ENCODE data around the gene ZBTB7A.

The ZBTB7A gene

DNA sequence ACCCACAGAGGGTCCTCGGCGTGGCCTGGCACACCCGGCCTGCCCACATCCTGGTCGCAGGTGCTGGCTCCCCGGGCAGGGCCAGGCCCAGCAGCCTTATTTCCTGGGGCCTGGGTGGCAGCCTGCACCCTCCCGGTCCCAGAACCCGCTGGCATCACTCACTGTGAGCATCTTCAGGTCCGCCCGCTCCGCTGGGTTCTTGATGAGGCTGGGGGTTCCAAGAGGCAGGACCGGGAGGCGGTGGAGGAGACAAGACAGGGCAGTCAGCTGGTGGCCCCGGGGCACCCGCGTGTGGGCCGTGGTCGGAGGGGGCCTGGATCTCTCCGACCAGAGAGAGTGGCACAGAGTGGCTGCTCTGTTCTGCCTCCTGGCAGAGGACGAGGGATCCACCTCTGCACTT, 27.6 kb upstream of the ZBTB7A start:
- no peak for DNase-seq (ENCODE audit: low read depth in 2 of 2)

DNA sequence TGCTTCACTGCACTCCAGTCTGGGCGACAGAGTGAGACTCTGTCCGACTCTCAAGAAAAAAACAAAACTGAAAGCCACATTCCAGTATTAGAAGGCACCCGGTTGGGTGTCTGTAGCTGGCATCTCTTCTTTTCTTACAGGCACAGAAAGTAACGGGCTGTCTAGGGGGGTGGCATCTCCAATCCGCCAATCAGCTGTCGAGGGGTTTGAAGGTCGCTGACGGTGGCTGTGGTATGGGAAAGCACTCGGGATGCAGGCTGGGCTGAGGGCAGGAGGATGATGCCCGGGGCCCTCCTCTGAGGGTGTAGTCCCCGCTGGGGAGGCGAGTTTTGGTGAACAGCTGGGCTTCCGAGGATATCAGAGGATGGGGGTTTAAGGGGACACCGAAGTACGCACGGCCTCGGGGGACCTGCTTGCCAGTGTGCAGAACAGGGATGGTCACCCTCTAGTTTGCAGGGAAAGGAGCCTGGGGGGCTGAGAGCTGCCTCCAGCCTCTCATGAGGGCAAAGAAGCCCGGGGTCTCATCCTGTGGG, 27.0 kb upstream of the ZBTB7A start:
- DNase-seq (ENCODE audit: low read depth in 2 of 2): no peak

DNA sequence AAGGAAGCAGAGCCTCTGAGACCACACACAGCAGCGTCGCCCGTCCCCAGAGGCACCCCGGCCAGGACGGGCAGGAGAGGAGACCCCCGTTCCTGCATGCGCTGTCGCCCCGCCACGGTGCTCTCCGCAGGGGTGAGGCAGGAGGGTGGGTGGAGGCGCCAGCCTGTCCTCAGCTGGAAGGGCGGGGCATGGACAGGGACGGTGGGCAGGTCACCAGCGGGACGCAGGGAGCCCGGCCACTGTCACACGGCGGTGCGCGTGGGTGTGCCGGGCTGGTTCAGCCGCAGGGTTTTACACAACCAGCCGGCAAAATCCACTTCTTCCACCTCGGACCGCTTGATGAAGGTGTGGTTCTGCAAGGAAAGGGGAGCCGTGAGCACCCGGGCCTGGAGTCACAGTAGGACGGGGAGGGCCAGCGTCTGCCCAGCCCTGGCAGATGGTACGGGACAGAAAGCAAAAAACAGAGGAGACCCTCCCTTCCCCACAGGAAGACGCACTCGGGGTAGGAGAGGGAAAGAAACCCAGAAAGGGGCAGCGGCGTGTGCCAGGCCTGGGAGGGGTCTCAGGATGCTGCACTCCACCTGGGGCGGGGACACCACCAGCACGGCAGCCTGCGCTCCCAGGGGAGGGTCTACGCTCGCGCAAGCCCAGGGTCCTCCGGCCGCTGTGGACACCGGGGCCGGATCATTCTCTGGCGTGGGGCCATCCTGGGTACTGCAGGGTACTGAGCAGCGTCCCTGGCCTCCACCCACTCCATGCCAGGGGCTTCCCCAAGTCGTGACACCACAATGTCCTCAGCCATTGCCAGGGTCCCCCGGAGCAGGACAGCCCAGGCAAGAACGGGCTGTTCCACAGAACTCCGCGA, 23.9 kb upstream of the ZBTB7A start:
- DNase-seq (ENCODE audit: low read depth in 2 of 2): no peak

DNA sequence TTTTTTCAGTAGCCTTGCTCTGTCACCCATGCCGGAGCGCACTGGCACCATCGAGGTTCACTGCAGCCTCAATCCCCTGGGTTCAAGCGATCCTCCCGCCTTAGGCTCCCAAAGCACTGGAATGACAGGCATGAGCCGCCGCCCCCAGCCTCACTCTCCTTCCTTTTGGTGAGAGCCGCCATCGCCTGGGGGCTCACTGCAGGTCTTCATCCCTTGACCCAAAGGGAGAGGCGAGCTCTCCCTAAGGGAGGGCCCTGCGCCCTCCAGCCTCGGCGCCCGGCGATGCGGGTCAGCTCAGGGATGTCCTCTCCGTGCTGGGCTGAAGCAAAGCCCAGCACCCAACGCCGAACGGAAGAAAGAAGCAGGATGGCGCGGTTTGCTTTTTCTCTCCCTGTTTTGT, 23.2 kb upstream of the ZBTB7A start:
- no peak for DNase-seq (ENCODE audit: low read depth in 2 of 2)

DNA sequence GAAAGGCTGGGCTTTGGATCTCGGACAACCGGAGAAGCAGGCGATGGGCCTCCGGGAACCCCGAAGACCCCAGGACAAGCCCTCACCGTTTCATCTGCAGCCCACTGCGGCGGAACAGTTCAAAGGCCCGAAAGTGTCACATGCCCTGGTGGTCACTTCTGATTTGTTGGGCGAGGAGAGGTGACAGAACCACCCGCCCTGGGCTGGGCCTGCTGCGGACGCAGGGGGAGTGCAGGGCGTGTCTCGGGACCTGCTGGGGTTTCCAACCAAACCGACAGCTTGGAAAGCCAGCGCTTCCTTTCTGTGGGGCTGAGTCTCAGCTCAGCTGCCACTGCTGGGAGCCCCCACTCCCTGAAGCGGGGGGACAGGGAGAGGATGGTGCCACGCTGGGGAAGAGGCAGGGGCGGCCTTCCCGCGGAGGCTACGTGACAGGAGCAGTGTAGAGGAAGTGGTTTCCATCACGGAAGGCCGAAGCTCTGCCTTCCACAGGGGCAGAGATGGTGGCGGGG, 22.8 kb upstream of the ZBTB7A start:
- DNase-seq (ENCODE audit: low read depth in 2 of 2): peak in 1 of 2 experiments; percentile 36

DNA sequence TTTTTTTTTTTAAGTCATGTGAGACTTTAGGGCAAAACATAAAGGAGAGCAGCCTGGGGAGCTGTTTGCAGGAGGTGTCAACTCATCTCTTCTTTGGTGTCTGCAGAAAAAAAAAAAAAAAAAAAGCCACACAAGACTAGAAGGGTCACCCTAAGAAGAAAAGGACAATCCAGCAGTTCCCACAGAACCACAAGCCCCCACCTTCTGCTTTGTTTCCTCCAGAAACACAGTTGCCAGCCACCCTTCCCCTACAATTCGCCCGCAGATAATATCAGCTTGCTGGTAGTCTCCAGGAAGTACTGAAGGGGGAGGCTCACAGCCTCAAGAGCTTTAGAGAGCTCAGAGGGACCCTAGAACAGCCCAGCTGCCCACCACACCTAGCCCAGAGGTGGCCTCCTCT, 22.3 kb upstream of the ZBTB7A start:
- DNase-seq (ENCODE audit: low read depth in 2 of 2): no peak

DNA sequence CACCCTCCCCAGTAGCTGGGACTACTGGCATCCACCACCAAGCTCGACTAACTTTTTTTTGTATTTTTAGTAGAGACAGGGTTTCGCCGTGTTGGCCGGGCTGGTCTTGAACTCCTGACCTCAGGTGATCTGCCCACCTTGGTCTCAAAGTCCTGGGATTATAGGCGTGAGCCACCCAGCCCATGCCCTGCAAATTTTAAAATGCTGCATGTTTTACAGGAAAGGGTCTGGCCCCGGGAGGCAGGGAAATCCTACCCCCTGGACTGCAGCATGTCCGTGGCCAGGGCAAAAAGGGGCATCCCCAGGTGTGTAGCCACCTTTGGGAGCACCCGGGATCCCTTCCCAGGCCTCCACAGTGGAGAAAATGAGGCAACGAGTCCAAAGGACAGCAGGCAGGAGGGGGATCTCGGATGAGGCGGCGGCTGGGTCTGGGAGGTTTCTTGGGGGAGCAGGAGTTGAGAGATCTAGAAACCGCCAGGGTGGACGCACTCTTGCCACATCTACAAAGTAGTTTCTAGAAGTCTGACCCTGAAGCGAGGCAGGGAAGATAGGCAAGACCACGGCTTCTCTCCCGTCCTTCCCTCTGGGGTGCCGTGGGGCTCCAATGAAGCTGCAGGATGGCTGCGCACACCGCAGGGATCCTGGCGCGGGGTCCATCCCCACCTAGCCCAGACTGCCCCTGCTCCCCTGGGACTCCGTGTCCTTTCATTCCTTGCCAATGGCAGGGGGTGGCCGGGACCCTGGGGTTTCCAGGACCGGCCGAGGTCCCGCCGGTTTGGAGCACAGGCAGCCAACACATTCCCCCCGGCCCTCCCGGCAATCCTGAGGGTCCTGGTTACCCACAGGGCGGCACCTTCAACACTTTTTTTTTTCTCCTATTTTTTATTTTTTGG, 21.3 kb upstream of the ZBTB7A start:
- no peak for DNase-seq (ENCODE audit: low read depth in 2 of 2)

DNA sequence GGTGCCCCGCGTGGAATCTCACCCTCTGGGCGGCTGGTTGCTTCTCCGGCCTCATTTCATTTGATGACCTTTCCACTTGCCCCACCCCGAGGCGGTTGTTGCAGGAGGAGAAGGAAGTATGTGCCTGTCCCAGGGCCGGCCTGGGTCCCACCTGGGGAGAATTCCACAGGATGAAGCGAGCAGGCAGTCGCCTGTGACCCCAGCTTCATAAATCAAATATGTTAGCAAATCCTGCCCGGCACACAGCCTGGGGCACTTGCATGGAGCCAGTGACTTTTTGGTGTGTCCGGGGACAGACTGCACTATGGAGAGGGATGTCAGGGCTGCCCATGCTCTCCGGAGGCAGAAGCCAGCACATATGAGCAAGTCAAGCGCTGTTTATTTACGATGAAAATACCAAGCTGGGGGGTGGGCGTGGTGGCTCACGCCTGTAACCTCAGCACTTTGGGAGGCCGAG, 19.7 kb upstream of the ZBTB7A start:
- DNase-seq (ENCODE audit: low read depth in 2 of 2): no peak

DNA sequence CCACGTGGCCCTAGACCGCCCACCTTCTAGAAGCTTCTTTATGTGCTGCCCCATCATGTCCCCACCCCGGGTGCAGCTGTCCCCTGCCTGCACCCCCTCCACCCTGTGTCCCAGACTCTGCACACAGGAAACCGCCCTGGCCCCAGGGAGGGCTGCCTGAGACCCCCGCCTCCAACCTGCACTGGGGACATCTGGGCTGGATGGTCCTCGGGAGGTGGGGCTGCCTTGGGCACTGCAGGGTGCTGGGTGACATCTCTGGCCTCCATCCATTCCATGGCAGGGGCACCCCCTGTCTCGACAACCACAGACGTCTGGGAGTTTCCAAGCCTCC, 17.8 kb upstream of the ZBTB7A start:
- no peak for DNase-seq (ENCODE audit: low read depth in 2 of 2)

DNA sequence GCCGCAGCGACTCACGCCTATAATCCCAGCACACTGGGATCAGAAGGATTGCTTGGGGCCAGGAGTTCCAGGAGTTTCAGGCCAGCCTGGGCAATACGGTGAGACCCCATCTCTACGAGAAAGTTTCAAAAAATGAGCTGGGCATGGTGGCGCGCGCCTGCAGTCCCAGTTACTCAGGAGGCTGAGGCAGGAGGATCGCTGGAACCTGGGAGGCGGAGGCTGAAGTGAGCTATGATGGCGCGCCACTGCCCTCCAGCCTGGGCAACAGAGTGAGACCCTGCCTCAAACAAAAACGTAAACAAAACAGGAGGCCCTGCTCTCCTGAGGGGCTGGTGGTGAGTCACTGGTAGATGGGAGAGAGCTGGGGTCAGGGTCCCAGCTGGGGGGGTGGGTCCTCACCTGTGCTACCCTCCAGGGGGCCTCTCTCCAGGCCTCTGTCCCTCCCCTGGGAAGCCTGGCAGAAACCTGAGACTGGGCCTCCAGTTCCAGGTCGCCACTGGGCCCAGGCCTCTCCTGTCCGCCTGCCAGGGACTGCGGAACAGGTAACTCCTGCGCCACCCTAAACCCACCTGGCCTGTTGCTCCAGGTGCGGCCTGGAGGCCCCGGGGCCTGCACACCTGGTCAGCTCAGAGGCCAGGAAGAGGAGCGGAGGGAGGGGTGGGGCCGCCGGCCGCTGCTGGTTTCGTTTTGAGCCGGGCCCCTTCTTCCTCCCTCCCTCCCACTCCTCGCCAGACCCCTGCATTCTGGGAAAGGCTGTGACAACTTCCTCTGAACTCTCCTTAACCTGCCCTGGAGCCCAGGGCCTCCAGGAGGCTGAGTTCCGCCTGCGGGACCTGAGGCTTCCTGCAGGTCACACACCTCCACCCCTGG, 17.2 kb upstream of the ZBTB7A start:
- no peak for DNase-seq (ENCODE audit: low read depth in 2 of 2)

DNA sequence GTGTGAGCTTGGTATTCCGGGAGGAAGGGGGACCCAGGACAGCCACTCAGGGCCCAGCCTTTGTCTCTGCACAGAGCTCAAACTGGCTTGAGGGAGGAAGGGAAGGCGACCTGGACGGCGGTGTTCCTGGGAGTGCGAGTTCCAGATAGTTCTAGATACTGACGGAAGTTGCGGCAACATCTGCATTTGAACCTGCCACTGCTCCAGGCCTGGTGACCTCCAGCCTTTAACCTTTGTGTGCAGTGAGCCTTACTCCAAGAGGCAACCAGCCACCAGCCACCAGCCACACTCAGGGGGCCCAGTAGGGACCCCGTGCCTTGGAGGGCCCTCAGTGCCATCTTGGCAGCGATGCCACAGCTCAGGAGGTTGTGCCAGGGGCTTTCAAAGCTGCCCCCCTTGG, 15.5 kb upstream of the ZBTB7A start:
- DNase-seq (ENCODE audit: low read depth in 2 of 2): no peak

DNA sequence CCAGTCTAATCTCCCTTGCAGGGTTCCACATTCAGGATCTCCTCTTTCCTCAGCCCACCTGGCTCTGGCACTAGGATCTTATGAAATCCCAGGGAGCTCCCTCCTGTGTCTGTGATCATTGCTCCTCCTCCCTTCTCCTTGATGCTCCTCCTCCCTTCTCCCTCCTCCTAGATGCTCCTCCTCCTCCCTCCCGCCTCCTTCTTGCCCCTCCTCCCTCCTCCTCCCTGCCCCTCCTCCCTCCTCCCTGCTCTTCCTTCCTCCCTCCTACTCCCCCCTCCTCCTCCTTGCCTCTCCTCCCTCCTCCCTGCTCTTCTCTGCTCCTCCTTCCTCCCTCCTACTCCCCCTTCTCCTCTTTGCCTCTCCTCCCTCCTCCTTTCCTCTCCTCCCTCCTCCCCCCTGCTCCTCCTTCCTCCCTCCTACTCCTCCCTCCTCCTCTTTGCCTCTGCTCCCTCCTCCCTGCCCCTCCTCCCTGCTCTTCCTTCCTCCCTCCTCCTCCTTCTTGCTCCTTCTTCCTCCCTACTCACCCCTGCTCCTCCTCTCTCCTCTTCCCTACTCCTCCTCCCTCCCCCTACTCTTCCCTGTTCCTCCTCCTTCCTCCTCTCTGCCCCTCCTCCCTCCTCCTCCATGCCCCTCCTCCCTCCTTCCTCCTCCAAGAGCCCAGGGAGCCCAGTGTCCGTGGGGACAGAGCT, 14.9 kb upstream of the ZBTB7A start:
- no peak for DNase-seq (ENCODE audit: low read depth in 2 of 2)

DNA sequence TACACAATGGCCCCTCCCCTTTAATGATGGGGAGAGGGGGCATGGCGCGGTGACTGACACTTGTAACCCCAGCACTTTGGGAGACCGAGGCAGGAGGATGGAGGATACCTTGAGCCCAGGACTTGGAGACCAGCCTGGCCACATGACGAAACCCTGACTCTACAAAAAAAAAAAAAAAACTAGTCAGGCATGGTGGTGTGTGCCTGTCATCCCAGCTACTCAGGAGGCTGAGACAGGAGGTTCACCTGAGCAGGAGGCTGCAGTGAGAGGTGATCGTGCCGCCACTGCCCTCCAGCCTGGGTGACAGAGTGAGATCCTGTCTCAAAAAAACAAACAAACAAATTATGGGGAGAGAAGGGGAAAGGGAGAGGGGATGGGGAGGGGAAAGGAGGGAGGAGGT, 13.8 kb upstream of the ZBTB7A start:
- DNase-seq (ENCODE audit: low read depth in 2 of 2): no peak

DNA sequence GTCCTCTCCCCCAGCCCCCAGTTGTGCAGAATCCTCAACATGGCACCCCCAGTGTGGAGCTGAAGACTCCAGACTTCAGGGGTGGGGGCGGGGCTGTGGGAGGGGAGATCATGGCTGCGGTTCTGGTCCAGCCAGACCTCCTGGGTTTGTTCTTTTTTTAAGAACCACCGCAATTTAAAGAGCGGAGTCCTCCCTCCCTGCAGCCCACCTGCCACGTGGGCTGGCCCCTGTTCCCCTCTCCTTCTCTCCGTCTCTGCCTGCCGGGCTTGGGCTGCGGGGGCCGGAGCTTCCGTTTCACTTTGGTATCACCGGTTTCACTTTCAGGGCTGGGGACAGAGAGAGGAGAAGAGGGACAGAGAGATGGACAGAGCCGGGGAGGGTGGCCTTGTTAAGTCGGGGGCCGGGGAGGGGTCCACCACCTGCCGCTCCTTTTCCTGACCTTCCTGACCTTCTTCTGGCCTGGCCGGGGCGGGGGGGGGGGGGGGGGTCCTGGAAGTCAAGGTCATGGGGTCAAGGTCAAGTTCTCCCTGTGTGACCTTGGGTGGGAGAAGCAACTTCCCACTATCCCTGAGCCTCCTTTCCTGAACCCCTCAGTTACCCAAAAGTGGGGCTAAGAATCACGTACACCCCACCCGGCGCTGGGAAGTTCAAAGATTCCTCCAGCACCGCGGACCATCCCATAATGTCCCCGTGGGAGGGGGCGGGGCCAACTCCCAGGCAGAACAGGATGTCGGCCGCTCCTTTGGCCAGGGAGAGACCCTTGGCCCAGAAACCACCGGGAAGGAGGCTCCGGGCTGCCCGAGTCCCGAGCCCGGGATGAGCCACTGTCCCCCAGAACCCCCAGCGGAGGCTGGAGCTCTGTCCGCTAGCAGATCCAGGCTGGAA, 11.3 kb upstream of the ZBTB7A start:
- no peak for DNase-seq (ENCODE audit: low read depth in 2 of 2)

DNA sequence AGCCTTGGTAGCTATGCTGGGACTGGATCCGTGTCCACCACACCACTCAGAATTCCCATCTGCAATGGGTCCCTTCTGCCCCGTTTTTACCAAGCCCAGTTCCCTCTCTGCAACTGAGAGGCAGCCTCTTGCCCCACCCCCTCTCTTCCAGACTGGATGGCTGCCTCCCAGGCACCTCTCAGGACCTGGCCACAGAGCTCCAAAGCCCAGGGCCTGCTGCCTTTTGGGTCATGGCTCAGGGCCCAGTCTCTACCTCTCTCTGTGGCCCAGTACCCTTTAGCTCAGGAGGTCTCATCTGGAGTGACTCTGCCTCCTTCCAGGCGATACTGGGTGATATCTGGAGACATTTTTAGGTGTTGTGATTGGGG, 10.3 kb upstream of the ZBTB7A start:
- DNase-seq (ENCODE audit: low read depth in 2 of 2): no peak

DNA sequence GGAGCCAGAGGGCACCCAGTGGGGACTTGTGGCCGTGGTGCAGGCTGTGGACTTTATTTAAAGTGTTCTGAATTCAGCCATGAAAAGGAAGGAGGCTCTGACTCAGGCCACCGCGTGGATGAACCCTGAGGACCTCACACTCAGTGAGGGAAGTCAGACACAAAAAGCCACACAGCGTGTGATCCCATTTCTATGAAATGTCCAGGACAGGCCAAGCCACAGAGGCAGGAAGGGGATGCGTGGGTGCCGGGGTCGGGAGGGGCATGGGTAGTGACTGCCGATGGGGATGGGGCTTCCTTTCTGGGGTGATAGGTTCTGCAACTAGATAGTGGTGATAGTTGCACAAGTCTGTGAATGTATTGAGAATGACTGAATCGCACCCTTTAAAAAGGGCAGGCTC, 8.7 kb upstream of the ZBTB7A start:
- no peak for DNase-seq (ENCODE audit: low read depth in 2 of 2)

DNA sequence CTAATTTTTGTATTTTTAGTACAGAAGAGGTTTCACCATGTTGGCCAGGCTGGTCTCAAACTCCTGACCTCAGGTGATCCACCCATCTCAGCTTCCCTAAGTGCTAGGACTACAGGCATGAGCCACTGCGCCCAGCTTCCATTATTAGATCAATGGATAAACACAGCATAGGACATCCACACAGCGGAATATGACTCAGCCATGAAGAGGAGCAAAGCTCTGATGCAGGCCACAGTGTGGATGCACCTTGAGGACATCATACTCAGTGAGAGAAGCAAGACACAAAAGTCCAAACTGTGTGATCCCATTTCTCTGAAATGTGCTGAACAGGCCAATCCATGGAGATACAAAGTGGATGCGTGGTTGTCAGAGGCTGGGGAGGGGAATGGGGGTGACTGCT, 4.9 kb upstream of the ZBTB7A start:
- no peak for DNase-seq (ENCODE audit: low read depth in 2 of 2)

DNA sequence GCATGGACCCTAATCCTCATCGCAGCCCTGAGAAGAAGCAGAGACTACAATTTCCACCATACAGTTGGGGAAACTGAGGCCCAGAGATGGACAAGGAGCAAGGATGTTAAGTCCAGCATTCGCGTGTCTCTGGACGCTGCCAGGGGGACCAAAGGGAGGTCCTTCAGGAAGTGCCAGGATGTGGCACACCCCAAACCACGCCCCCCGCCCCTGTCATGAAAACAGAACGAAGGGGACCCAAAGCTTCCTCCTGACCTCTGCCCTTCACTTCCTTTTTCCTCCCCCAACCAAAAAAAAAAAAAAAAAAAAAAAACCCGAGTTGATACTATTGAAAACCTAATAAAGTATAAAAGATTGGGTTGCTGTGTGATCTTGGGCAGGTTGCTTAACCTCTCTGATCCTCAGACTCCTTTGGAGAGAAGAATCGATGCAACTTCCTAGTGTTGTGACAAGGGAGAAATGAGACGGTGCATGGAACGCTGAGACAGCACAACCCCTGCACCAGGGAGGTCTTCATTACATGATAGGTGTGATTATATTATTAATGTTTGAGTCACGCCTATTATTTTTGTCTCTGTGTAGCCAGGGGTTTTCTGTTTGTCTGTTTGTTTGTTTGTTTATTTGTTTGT, 2.7 kb upstream of the ZBTB7A start:
- DNase-seq (ENCODE audit: low read depth in 2 of 2): no peak
